ENCODE data around the gene DLGAP1.
"Not testable (repeated sequence)": the region's sequence is repeated elsewhere in the genome, so short reads cannot be mapped to it uniquely, and the experiment has no call there.

DLGAP1 gene

DNA sequence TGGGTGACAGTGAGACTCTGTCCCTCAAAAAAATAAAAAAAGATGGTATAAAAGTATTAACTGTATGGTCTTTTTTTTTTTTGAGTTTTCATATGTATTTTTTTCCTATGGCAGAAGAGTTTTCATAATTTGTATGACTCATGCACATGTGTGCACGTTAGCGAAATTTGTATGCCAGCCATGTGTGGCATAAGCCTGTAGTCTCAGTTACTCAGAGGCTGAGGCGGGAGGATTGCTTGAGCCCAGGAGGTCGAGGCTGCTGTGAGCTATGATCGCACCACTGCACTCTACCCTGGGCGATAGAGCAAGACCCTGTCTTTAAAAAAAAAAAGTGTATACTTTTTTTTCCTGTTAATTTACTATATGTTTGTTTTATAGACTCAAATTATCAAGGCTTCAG is 844.3 kb downstream of the DLGAP1 start:
- no peak for DNase-seq

- no peak for DNase-seq
Measured at GRCh38 chr18:3610188-3610708, 844.9 kb downstream of the DLGAP1 start.

GRCh38 chr18:3608488-3608887 is 846.6 kb downstream of the DLGAP1 start:
- no peak for DNase-seq

- DNase-seq: not testable (repeated sequence)
Measured at GRCh38 chr18:3608099-3608453, 847.0 kb downstream of the DLGAP1 start.

DNA sequence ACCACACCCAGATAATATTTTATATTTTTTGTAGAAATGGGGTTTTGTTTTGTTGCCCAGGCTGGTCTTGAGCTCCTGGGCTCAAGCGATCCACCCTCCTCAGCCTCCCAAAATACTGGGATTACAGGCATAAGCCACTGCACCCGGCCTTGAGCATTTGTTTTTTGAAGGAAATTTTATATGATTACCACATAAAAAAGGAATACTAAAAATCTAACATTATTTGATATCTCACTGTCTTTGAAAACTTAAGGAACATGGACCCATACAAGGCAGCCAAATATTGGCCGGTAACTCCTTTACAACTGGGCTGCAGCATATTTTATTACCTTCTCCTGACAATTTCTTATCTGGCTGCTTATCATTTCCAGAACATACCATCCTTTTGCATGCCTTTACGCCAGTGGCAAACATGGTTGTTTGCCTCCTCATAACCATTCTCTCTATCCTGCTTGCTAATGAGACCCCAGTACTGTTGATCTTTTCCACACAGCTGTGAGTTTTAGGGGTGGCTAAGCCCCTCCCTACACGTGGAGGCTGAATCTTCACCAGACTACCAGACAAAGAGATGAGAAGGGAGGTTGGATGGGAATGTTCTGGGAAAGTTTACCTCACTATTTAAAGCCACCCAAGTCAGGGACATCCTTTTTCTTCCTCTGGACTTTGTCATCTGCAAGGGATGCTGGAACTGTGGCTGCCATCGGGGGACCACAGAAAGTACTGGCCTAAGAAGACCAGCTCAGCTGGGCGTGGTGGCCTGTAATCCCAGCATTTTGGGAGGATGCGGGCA is 847.6 kb downstream of the DLGAP1 start:
- no peak for DNase-seq

DNA sequence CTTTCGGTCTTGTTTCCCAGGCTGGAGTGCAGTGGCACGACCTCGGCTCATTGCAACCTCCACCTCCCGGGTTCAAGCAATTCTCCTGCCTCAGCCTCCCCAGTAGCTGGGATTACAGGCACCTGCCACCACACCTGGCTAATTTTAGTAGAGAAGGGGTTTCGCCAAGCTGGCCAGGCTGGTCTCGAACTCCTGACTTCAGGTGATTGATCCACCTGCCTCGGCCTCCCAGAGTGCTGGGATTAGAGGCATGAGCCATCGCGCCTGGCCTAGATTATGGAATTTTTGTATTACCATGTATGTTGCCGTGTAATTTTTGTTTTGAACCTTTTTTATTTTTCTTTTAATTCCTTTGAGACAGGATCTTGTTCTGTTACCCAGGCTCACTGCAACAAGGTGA is 848.2 kb downstream of the DLGAP1 start:
- not testable (repeated sequence) for DNase-seq

- DNase-seq: no peak
Measured at GRCh38 chr18:3605954-3606443, 849.1 kb downstream of the DLGAP1 start.

- DNase-seq: no peak
Measured at GRCh38 chr18:3605486-3605952, 849.6 kb downstream of the DLGAP1 start.

- no peak for DNase-seq
Measured at GRCh38 chr18:3604498-3605408, 850.4 kb downstream of the DLGAP1 start.

DNA sequence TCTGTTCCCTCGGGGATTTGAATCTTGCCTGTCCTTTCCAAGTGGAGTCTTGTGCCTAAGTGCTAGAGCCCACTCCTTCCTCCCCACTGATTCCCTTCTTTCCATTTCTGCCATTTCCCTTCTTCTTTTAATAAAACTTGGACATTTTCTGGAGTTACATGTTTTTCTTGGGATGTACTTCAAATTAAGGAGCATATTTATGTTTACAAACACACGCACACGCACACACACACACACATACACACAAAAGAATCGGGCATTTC is 850.9 kb downstream of the DLGAP1 start:
- DNase-seq: no peak

GRCh38 chr18:3603421-3604234 is 851.5 kb downstream of the DLGAP1 start:
- DNase-seq: no peak

DNA sequence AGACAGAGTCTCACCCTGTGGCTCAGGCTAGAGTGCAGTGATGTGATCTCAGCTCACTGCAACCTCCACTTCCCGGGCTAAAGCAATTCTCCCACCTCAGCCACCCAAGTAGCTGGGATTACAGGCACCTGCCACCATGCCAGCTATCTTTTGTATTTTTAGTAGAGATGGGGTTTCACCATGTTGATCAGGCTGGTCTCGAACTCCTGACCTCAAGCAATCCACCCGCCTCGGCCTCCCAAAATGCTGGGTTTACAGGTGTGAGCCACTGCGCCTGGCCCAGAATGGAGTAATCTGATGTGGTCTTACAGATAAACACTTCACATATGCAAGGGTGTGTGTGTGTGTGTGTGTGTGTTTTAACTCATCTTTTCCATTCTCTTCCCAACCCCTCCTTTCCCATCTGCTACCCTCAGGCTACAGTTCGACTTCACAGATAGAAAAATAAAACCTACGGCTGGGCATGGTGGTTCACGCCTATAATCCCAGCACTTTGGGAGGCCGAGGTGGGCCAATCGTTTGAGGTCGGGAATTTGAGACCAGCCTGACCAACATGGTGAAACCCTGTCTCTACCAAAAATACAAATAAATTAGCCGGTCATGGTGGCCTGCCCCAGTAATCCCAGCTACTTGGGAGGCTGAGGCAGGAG is 853.9 kb downstream of the DLGAP1 start:
- DNase-seq: not testable (repeated sequence)

- DNase-seq: no peak
Measured at GRCh38 chr18:3599861-3600260, 855.2 kb downstream of the DLGAP1 start.

GRCh38 chr18:3599195-3599594 is 855.9 kb downstream of the DLGAP1 start:
- DNase-seq: no peak

- DNase-seq: no peak
Measured at GRCh38 chr18:3598581-3598980, 856.5 kb downstream of the DLGAP1 start.

GRCh38 chr18:3597409-3598357 is 857.4 kb downstream of the DLGAP1 start:
- DNase-seq: no peak

DNA sequence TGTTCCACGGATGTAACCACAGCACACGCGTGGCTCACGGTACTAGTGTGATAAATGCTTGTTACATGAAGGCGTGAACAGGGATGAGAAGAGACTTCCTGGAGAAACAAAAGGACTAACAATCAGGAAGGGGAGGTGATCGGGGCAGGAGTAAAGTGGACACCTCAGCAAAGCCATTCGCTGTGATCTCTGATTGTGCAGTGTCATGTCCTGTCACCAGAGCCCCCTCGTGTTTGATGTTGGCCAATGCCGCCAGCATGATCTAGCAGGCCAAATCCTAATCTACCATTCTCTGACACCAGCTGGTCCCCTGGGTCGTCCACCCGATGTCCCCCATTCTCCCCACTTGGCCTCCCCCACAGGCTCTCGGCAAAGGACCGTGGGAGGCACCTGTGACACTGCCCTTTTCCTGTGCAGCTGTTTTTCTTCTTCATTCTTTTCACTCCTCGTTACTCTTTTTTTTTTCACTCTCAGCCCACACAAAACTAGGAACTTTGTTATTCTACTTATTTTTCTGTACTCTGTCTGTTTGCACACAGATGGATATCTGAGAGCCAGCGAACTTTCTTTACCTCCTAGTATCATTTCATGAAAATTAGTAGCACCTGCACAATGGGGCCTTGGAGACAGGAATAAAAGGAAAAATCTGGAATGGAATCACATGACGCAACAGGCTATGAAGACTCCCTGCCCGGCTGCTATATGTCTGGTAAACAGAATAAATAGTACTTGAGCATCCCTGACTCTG is 858.3 kb downstream of the DLGAP1 start:
- DNase-seq: peak; percentile 51

DNA sequence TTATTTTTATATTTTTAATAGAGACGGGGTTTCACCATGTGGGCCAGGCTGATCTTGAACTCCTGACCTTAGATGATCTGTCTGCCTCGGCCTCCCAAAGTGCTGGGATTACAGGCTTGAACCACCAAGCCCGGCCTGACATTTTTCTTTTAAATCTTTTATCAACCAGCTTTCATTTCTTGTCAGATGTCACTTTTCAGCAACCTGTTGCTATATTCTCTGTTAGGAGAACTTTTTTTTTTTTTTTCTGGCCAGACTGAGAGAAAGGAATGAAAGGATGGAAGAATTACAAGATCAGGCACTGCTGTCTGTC is 858.8 kb downstream of the DLGAP1 start:
- no peak for DNase-seq

- DNase-seq: peak; percentile 26
Measured at GRCh38 chr18:3595369-3596273, 859.5 kb downstream of the DLGAP1 start.
